ENCODE measurements around the gene RALBP1. TPM values are rescaled to one million over a fixed set of nuclear protein-coding genes. Genes with fewer than 3 reads are reported as not detected.

RALBP1 gene
- total RNA-seq, 1 donor from 2014 or later = 48.7 TPM

DNA sequence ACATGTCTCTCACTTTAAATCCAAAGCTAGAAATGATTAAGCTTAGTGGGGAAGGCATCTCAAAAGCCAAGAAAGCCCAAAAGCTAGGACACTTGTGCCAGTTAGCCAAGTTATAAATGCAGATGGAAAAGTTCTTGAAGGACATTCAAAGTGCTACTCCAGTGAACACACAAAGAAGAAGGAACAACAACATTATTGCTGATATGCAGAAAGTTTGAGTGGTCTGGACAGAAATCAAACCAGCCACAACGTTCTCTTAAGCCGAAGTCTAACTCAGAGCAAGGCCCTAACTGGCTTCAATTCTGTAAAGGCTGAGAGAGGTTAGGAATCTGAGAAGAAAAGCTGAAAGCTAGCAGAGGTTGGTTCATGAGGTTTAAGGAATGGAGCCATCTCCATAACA is 90.1 kb downstream of the RALBP1 start:
- no peak for DNase-seq (ENCODE audit: missing footprints)
- intact Hi-C loops (cut with DNase I) = no loop called here
- ATAC-seq = peak; percentile 35

DNA sequence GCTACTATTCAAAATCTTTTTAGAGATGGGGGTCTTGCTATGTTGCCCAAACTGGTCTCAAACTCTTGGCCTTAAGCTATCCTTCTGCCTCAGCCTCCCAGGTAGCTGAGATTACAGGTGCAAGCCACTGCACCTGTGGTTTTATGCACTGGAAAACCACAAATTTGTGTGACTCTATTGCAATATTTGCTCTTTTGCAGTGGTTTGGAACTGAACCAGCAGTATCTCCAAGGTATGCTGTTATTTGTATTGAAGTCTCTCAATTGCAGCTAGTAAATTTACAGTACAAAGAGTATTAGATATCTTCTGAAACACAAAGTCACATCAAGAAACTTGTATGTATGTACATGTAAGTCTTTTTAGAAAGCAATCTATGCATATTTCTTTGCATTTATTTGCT is 92.9 kb downstream of the RALBP1 start:
- no peak for ATAC-seq

GRCh38 chr18:9569178-9569577 is 93.9 kb downstream of the RALBP1 start:
- no peak for DNase-seq (ENCODE audit: missing footprints)
- no peak for ATAC-seq
- intact Hi-C loops (cut with DNase I) = no loop called here

More for the DNA sequence above, 92.9 kb downstream of the RALBP1 start:
- intact Hi-C loops (cut with DNase I) = no loop called here
- DNase-seq (ENCODE audit: missing footprints) = no peak

DNA sequence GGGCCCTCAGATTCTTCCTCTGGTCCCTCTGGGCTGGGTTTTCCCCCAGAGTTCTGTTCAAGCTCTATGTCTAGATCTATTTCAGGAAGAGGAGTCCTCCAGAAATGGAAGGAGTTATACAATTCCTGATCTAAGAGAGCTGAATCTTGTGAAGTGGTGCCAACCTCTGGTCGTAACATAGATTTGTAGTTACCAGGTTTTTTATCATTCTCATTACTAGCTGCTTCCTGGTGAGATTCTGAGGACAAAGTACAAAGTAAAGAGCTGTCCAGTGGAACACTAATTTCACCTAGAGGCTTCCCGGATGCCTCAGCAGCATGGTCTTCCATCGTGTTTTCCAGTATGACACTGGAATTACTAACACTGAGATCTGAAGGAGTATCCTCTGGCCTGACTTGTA is 94.9 kb downstream of the RALBP1 start:
- intact Hi-C loops (cut with DNase I) = loop anchor here (10.0 kb wide), 1 partner anchor 955 kb away; the partner anchor contains the start of gene NAPG
- ATAC-seq = no peak
- no peak for DNase-seq (ENCODE audit: missing footprints)

DNA sequence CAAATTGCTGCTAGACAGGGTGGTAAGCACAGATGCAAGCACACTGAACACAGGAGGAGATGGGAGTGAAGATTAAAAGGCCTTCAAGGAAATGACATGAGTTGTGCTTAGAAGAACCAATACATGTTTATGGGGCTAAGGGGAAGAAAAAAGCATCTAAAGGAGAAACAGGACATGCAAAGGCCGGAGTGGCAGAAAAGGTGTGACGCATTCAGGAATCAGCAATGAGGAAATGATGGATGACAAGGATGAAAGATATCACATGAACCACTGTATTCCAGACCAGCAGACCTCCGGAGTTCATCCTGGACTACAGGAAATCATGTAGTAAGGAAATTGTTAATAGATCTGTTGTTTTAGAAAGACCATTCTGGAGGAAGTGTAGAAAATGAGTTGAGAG is 96.2 kb downstream of the RALBP1 start:
- DNase-seq (ENCODE audit: missing footprints) (no peak), ATAC-seq (no peak)
- intact Hi-C loops (cut with DNase I) = loop anchor here (10.0 kb wide), 1 partner anchor 953 kb away; the partner anchor contains the start of gene NAPG

DNA sequence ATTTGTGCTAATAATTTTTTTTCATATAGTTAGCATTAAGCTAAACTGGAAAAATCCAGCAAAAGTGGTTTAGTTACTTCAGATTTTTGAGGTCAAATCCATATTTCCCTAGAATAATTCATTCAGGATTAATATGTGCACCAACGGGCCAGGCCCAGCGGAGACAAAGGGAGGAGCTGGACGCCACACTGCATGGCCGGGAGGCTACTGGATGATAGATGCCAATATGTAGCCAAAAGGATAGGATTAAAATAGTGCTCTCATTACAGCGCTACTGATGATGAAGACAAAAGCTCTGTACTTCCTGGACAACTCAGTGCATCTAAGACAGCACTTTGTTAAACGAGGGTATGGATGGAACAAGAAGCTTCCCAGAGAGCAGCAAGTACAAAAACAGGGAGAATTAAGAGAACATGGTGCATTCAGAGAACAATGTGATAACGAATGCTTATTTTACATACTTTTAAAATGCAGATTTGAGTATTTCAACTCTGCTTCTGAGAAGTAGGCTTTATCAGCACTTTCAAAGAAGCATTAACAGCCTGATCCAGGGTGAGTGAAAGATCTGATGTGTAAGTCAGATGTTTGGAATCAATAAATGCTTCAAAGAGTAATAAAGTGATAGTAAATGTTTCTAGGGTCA is 99.3 kb downstream of the RALBP1 start:
- intact Hi-C loops (cut with DNase I) = loop anchor here (5.0 to 10.0 kb wide), 3 partner anchors 98 to 950 kb away; partner anchors contain the start of gene NAPG
- ATAC-seq = peak; percentile 42

GRCh38 chr18:9575558-9575957 is 100.2 kb downstream of the RALBP1 start:
- no peak for DNase-seq (ENCODE audit: missing footprints)
- peak; percentile 96 for ATAC-seq
- intact Hi-C loops (cut with DNase I) = loop anchor here (5.0 to 10.0 kb wide), 3 partner anchors 97 to 949 kb away; partner anchors contain the start of gene NAPG

More for the DNA sequence above, 99.3 kb downstream of the RALBP1 start:
- DNase-seq (ENCODE audit: missing footprints) = no peak

DNA sequence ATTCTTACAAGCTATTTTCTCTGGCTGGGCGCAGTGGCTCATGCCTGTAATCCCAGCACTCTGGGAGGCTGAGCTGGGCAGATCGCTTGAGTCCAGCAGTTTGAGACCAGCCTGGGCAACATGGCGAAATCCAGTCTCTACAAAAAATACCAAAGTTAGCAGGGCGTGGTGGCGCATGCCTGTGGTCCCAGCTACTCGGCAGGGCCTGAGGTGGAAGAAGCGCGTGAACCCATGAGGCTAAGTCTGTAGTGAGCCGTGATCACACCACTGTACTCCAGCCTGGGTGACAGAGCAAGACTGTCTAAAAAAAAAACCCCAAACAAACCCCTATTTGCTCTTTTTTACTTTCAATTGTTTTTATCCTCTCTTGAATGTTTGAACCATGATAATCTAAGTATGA is 102.0 kb downstream of the RALBP1 start:
- intact Hi-C loops (cut with DNase I) = loop anchor here (5.0 to 10.0 kb wide), 3 partner anchors 95 to 947 kb away; partner anchors contain the start of gene NAPG

GRCh38 chr18:9578306-9578705 is 103.0 kb downstream of the RALBP1 start:
- ATAC-seq = no peak
- DNase-seq (ENCODE audit: missing footprints) = no peak
- intact Hi-C loops (cut with DNase I) = loop anchor here (5.0 to 10.0 kb wide), 3 partner anchors 94 to 946 kb away; partner anchors contain the start of gene NAPG

More for the DNA sequence above, 102.0 kb downstream of the RALBP1 start:
- ATAC-seq = no peak
- no peak for DNase-seq (ENCODE audit: missing footprints)

DNA sequence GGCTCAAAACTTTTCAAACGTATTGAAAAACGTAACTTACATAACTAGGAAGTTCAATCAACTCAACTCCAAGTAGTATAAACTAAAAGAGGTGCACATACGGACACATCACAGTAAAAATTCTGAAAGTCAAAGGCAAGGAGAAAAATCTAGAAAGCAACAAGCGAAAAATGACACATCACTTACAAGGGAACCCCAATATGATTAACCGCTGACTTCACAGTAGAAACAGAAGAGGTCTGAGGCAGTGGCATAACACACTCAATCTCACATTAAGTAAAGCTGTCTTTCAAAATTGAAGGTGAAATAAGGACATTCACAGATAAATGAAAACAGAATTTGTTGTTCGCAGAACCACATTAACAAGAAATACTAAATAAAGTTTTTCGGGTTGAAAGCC is 106.4 kb downstream of the RALBP1 start:
- intact Hi-C loops (cut with DNase I) = no loop called here

DNA sequence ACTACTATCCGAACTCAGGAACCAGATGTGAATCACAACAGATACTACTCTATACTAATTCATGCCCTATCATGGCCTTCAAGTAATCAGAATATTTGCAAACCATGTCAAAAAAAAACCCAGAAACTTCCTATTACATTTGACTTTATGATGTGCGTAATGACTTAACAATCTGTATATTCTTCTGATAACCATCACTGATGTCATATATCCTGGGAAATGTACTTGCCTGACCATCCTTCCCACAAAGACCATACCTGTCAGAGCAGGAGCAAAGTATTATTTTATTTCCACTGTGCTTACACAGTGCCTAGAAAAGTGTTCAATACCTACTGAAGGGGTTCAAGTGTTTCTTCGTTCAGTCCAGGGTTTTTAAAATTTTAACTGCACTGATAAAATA is 111.5 kb downstream of the RALBP1 start:
- ATAC-seq (no peak), DNase-seq (ENCODE audit: missing footprints) (no peak)
- intact Hi-C loops (cut with DNase I) = no loop called here

More for the DNA sequence above, 106.4 kb downstream of the RALBP1 start:
- no peak for DNase-seq (ENCODE audit: missing footprints)
- no peak for ATAC-seq

Other genes starting within 250 kb of the RALBP1 start
- gene TWSG1, start 140.7 kb upstream of the RALBP1 start, total RNA-seq = 9.8 TPM
- 62.5 TPM for gene PPP4R1, start 139.0 kb downstream of the RALBP1 start, total RNA-seq
- gene RAB31, start 232.8 kb downstream of the RALBP1 start, total RNA-seq = 11.7 TPM

Measured in Right ventricle myocardium inferior (tissue), 1 donor.